Central memory CD8-positive, alpha-beta T cell (primary cell): ENCODE measurements around the gene CLEC16A.

Experiments used
- ATAC-seq: fragments of 150-1000 bp; cut with Tn5 transposase; replicated peaks from 2 replicates; pipeline ENCODE4 v1.10.0; 2022; ENCODE audit warnings: mild to moderate bottlenecking, moderate FRiP score, moderate number of reproducible peaks; ENCODE audit not compliant: poor library complexity, severe bottlenecking; ENCODE audit errors: extremely low read depth
- DNase-seq, 2 donors: peaks; one replicate each; pipeline ENCODE4 v3.0.0; 2021; ENCODE audit warnings: low spot score in 2 of 2
- H3K27ac Mint-ChIP-seq: one replicate; pipeline ENCODE4 v1.8.0; 2022; ENCODE audit warnings: low read depth, mild to moderate bottlenecking, moderate library complexity, mixed read lengths
- H3K27me3 Mint-ChIP-seq: one replicate; pipeline ENCODE4 v1.8.0; 2022; ENCODE audit warnings: mixed read lengths
- H3K36me3 Mint-ChIP-seq: one replicate; pipeline ENCODE4 v1.8.0; 2022; ENCODE audit warnings: mild to moderate bottlenecking, moderate library complexity, mixed read lengths; ENCODE audit not compliant: insufficient read depth
- H3K4me1 Mint-ChIP-seq: one replicate; pipeline ENCODE4 v1.8.0; 2022; ENCODE audit warnings: mixed read lengths
- H3K4me3 Mint-ChIP-seq: one replicate; pipeline ENCODE4 v1.8.0; 2022; ENCODE audit warnings: mild to moderate bottlenecking, moderate library complexity, mixed read lengths
- H3K9me3 Mint-ChIP-seq: one replicate; pipeline ENCODE4 v1.8.0; 2022; ENCODE audit warnings: mixed read lengths

CLEC16A gene

GRCh38 chr16:11061629-11062270, 117.4 kb downstream of the CLEC16A start:
- Mint-ChIP-seq H3K9me3 (no peaks in the 10 kb centered on the region), H3K4me1 (peaks cover 2% of the 10 kb centered on the region), H3K4me3 (no peak overlapping the region), H3K27ac (no peak overlapping the region), H3K36me3 (peaks cover 12% of the 10 kb centered on the region), H3K27me3 (no peaks in the 10 kb centered on the region)
- ATAC-seq, result no peak
- DNase-seq, result no peak

- Mint-ChIP-seq H3K4me1 (no peaks in the 10 kb centered on the region), H3K27ac (no peak overlapping the region), H3K4me3 (no peak overlapping the region), H3K27me3 (no peaks in the 10 kb centered on the region), H3K36me3 (peaks cover 10% of the 10 kb centered on the region), H3K9me3 (no peaks in the 10 kb centered on the region)
- ATAC-seq (no peak), DNase-seq (no peak)
These were observed 119.3 kb downstream of the CLEC16A start for GRCh38 chr16:11063448-11064201.

GRCh38 chr16:11064202-11064540, 119.8 kb downstream of the CLEC16A start:
- no peaks in the 10 kb centered on the region for H3K4me1 Mint-ChIP-seq
- no peak for DNase-seq
- H3K27me3 Mint-ChIP-seq, result no peaks in the 10 kb centered on the region
- H3K4me3 Mint-ChIP-seq, result no peak overlapping the region
- no peak overlapping the region for H3K27ac Mint-ChIP-seq
- no peak for ATAC-seq
- H3K36me3 Mint-ChIP-seq, result peaks cover 10% of the 10 kb centered on the region
- no peaks in the 10 kb centered on the region for H3K9me3 Mint-ChIP-seq

GRCh38 chr16:11064851-11065250, 120.5 kb downstream of the CLEC16A start:
- no peak overlapping the region for H3K27ac Mint-ChIP-seq
- H3K36me3 Mint-ChIP-seq, result peaks cover 10% of the 10 kb centered on the region
- H3K27me3 Mint-ChIP-seq, result no peaks in the 10 kb centered on the region
- no peaks in the 10 kb centered on the region for H3K9me3 Mint-ChIP-seq
- H3K4me3 Mint-ChIP-seq, result no peak overlapping the region
- DNase-seq (no peak), ATAC-seq (no peak)
- H3K4me1 Mint-ChIP-seq, result no peaks in the 10 kb centered on the region

- H3K4me3 Mint-ChIP-seq, result no peak overlapping the region
- DNase-seq, result no peak
- no peak for ATAC-seq
- H3K27me3 Mint-ChIP-seq, result no peaks in the 10 kb centered on the region
- H3K4me1 Mint-ChIP-seq, result no peaks in the 10 kb centered on the region
- H3K36me3 Mint-ChIP-seq, result peaks cover 9% of the 10 kb centered on the region
- no peaks in the 10 kb centered on the region for H3K9me3 Mint-ChIP-seq
- no peak overlapping the region for H3K27ac Mint-ChIP-seq
These were observed 122.0 kb downstream of the CLEC16A start for GRCh38 chr16:11066261-11066870.

GRCh38 chr16:11067266-11067665, 122.9 kb downstream of the CLEC16A start:
- Mint-ChIP-seq H3K36me3 (peaks cover 9% of the 10 kb centered on the region), H3K9me3 (no peaks in the 10 kb centered on the region), H3K27ac (no peak overlapping the region)

GRCh38 chr16:11067697-11068141, 123.4 kb downstream of the CLEC16A start:
- H3K4me3 Mint-ChIP-seq, result no peak overlapping the region
- H3K36me3 Mint-ChIP-seq, result peaks cover 11% of the 10 kb centered on the region
- H3K27me3 Mint-ChIP-seq, result no peaks in the 10 kb centered on the region
- no peaks in the 10 kb centered on the region for H3K9me3 Mint-ChIP-seq
- no peak overlapping the region for H3K27ac Mint-ChIP-seq
- DNase-seq, result no peak
- no peak for ATAC-seq
- H3K4me1 Mint-ChIP-seq, result no peaks in the 10 kb centered on the region

More at GRCh38 chr16:11067266-11067665, 122.9 kb downstream of the CLEC16A start:
- Mint-ChIP-seq H3K27me3 (no peaks in the 10 kb centered on the region), H3K4me3 (no peak overlapping the region), H3K4me1 (no peaks in the 10 kb centered on the region)
- ATAC-seq, result no peak
- no peak for DNase-seq

GRCh38 chr16:11071829-11072228, 127.5 kb downstream of the CLEC16A start:
- H3K27me3 Mint-ChIP-seq, result no peaks in the 10 kb centered on the region
- peaks cover 3% of the 10 kb centered on the region for H3K36me3 Mint-ChIP-seq
- no peak overlapping the region for H3K4me3 Mint-ChIP-seq
- ATAC-seq, result no peak
- H3K27ac Mint-ChIP-seq, result no peak overlapping the region
- DNase-seq, result no peak
- no peaks in the 10 kb centered on the region for H3K9me3 Mint-ChIP-seq
- peaks cover 4% of the 10 kb centered on the region for H3K4me1 Mint-ChIP-seq

GRCh38 chr16:11072420-11073153, 128.2 kb downstream of the CLEC16A start:
- DNase-seq (no peak), ATAC-seq (no peak)
- peaks cover 3% of the 10 kb centered on the region for H3K36me3 Mint-ChIP-seq
- H3K9me3 Mint-ChIP-seq, result no peaks in the 10 kb centered on the region
- H3K4me3 Mint-ChIP-seq, result no peak overlapping the region
- H3K27me3 Mint-ChIP-seq, result no peaks in the 10 kb centered on the region
- peaks cover 4% of the 10 kb centered on the region for H3K4me1 Mint-ChIP-seq
- no peak overlapping the region for H3K27ac Mint-ChIP-seq

- no peak for DNase-seq
- Mint-ChIP-seq H3K4me3 (no peak overlapping the region), H3K4me1 (peaks cover 4% of the 10 kb centered on the region), H3K9me3 (no peaks in the 10 kb centered on the region), H3K27ac (no peak overlapping the region), H3K27me3 (no peaks in the 10 kb centered on the region), H3K36me3 (peaks cover 3% of the 10 kb centered on the region)
- no peak for ATAC-seq
These were observed 129.1 kb downstream of the CLEC16A start for GRCh38 chr16:11073407-11073999.

- no peak overlapping the region for H3K4me3 Mint-ChIP-seq
- no peaks in the 10 kb centered on the region for H3K27me3 Mint-ChIP-seq
- H3K27ac Mint-ChIP-seq, result no peak overlapping the region
- peaks cover 4% of the 10 kb centered on the region for H3K36me3 Mint-ChIP-seq
- no peak for ATAC-seq
- no peak for DNase-seq
- peaks cover 4% of the 10 kb centered on the region for H3K4me1 Mint-ChIP-seq
- H3K9me3 Mint-ChIP-seq, result no peaks in the 10 kb centered on the region
These were observed 129.8 kb downstream of the CLEC16A start for GRCh38 chr16:11074131-11074530.

- Mint-ChIP-seq H3K4me1 (peaks cover 4% of the 10 kb centered on the region), H3K27me3 (no peaks in the 10 kb centered on the region), H3K27ac (no peak overlapping the region), H3K9me3 (no peaks in the 10 kb centered on the region), H3K4me3 (no peak overlapping the region), H3K36me3 (peaks cover 12% of the 10 kb centered on the region)
- ATAC-seq (no peak), DNase-seq (no peak)
These were observed 130.8 kb downstream of the CLEC16A start for GRCh38 chr16:11075163-11075562.
